Mononuclear cell (primary cell): ENCODE results near the gene GOLGA6D. TPM values are rescaled to one million over a fixed set of nuclear protein-coding genes. Genes with fewer than 3 reads are reported as not detected.
"Not testable (repeated sequence)": the region's sequence is repeated elsewhere in the genome, so short reads cannot be mapped to it uniquely, and the experiment has no call there.

Experiments used
- H3K27me3 ChIP-seq: 2 replicates; pipeline ENCODE4 v1.6.0; 2011; ENCODE audit warnings: low read length, control low read depth; ENCODE audit not compliant: insufficient read depth
- H3K4me1 ChIP-seq: 2 replicates; pipeline ENCODE4 v1.5.1; 2011; ENCODE audit warnings: mild to moderate bottlenecking, low read length, control low read depth; ENCODE audit not compliant: insufficient read depth
- H3K4me3 ChIP-seq: 2 replicates; pipeline ENCODE4 v1.5.1; 2011; ENCODE audit warnings: mild to moderate bottlenecking, low read length, moderate library complexity
- H3K9me3 ChIP-seq: 2 replicates; pipeline ENCODE4 v1.5.1; 2011; ENCODE audit warnings: low read depth, mild to moderate bottlenecking, control low read depth, low read length
- total RNA-seq: library from RNA; depleted of rRNA; stranded (reverse); fragments of >200 nt; gene quantifications from one replicate; pipeline ENCODE4 v1.2.3, GENCODE V29; 2012

Gene GOLGA6D
- total RNA-seq, 1 donor: not detected

DNA sequence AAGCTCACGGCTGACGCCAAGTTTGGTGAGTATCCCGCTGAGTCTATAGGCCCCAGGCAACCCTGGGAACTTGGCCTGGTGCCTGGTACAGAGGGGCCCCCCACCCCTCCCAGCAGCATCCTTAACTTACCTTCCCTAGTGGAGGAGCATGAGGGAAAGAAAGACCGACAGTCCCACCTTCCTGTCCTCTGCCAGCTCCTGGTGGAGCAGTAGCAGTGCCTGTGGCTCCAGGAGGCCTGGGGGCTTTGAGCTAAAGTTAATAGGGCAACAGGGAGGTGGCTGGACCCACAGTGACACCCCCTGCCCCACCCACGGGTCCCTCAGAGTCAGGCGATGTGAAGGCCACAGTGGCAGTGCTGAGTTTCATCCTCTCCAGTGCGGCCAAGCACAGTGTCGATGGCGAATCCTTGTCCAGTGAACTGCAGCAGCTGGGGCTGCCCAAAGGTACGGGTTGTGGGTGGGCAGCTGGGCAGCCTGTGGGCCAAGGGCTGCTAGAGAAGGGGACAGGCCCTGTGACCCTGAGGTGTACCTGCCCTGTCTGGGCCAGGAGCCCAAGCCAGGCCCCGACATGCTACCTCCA lies 56.1 kb downstream of the GOLGA6D start:
- Histone ChIP-seq H3K9me3 (no peaks in the 10 kb centered on the region), H3K4me1 (peaks cover 18% of the 10 kb centered on the region), H3K4me3 (no peak overlapping the region), H3K27me3 (no peaks in the 10 kb centered on the region)

GRCh38 chr15:75339531-75340240 lies 57.1 kb downstream of the GOLGA6D start:
- Histone ChIP-seq H3K9me3 (no peaks in the 10 kb centered on the region), H3K4me1 (peaks cover 18% of the 10 kb centered on the region), H3K27me3 (no peaks in the 10 kb centered on the region), H3K4me3 (no peak overlapping the region)

GRCh38 chr15:75342221-75342620 lies 59.6 kb downstream of the GOLGA6D start:
- no peak overlapping the region for H3K4me3 ChIP-seq
- peaks cover 18% of the 10 kb centered on the region for H3K27me3 ChIP-seq
- peaks cover 7% of the 10 kb centered on the region for H3K4me1 ChIP-seq
- no peaks in the 10 kb centered on the region for H3K9me3 ChIP-seq

GRCh38 chr15:75343953-75344352 lies 61.3 kb downstream of the GOLGA6D start:
- Histone ChIP-seq H3K27me3 (peaks cover 26% of the 10 kb centered on the region), H3K4me1 (peaks cover 24% of the 10 kb centered on the region)
- H3K4me3 ChIP-seq, H3K9me3 ChIP-seq: not testable (repeated sequence)

Other genes with a start within 250 kb of the GOLGA6D start
- gene C15orf39, start 81.0 kb upstream of the GOLGA6D start, total RNA-seq: 54.0 TPM
- 0.21 TPM for gene GOLGA6C, start 24.5 kb upstream of the GOLGA6D start, total RNA-seq
- gene COMMD4, start 53.2 kb downstream of the GOLGA6D start, total RNA-seq: 8.9 TPM
- 19.3 TPM for gene NEIL1, start 64.2 kb downstream of the GOLGA6D start, total RNA-seq
- 135 TPM for gene MAN2C1, start 85.8 kb downstream of the GOLGA6D start, total RNA-seq
- 100 TPM for gene SIN3A, start 168.9 kb downstream of the GOLGA6D start, total RNA-seq